Measurements from ENCODE around the gene ABHD6. TPM values are rescaled to one million over a fixed set of nuclear protein-coding genes. Genes with fewer than 3 reads are reported as not detected.

Gene ABHD6
- total RNA-seq, 2 experiments from 2014 or later: 0.71 to 1.9 TPM

- H3K36me3 ChIP-seq (ENCODE audit: insufficient read depth, low read length): peaks cover 8% of the 10 kb centered on the region
- H3K4me1 ChIP-seq (ENCODE audit: insufficient read depth, low read length): no peaks in the 10 kb centered on the region
- Mint-ChIP-seq H3K36me3 (ENCODE audit: low read depth) (peaks cover 27% of the 10 kb centered on the region), H3K27ac (no peak overlapping the region), H3K4me1 (ENCODE audit: low read depth) (peaks cover 16% of the 10 kb centered on the region), H3K27me3 (no peaks in the 10 kb centered on the region), H3K9me3 (no peaks in the 10 kb centered on the region), H3K4me3 (no peak overlapping the region)
- ChIA-PET CTCF (no interaction called here), POLR2A (no interaction called here)
- DNase-seq (no peak), ATAC-seq (ENCODE audit: poor library complexity) (no peak)
- no peaks in the 10 kb centered on the region for H3K9me3 ChIP-seq (ENCODE audit: control insufficient read depth in 1 of 2, insufficient read depth in 1 of 2, low read length in 2 of 2)
- no peak overlapping the region for H3K27ac ChIP-seq (ENCODE audit: low read depth in 1 of 2, low read length in 2 of 2)
- intact Hi-C loops (cut with DNase I, micrococcal nuclease): no loop called here
- H3K27me3 ChIP-seq (ENCODE audit: control insufficient read depth in 1 of 2, insufficient read depth in 2 of 2, low read length in 2 of 2): no peaks in the 10 kb centered on the region
- H3K4me3 ChIP-seq (ENCODE audit: low read length): no peak overlapping the region
- TF ChIP-seq CTCF (IDR thresholded peaks at IDR 0.05): no peak
These were observed 105.1 kb downstream of the ABHD6 start for GRCh38 chr3:58342676-58343075.

Other genes starting within 250 kb of the ABHD6 start
- gene FLNB, start 229.4 kb upstream of the ABHD6 start, total RNA-seq: 10 to 100 TPM; 39.7 to 42.1 TPM
- under 1 TPM; 0.53 to 0.80 TPM for gene DNASE1L3, start 26.8 kb upstream of the ABHD6 start, total RNA-seq
- gene RPP14, start 68.5 kb downstream of the ABHD6 start, total RNA-seq: 10 to 100 TPM; 17.7 to 19.7 TPM
- gene HTD2, start 68.7 kb downstream of the ABHD6 start, total RNA-seq: 1 to 10 TPM; 7.2 to 7.3 TPM
- gene PXK, start 95.1 kb downstream of the ABHD6 start, total RNA-seq: 10 to 100 TPM; 12.5 to 14.8 TPM
- gene PDHB, start 196.0 kb downstream of the ABHD6 start, total RNA-seq: 10 to 100 TPM; 31.1 to 31.5 TPM